HG03196 (cell line): ENCODE results near the gene HDAC10.
"Not testable (repeated sequence)": the region's sequence is repeated elsewhere in the genome, so short reads cannot be mapped to it uniquely, and the experiment has no call there.

Experiments
- ATAC-seq: cut with Tn5 transposase; IDR thresholded peaks from one replicate; pipeline ENCODE4 v1.9.1; 2021; ENCODE audit not compliant: unreplicated experiment

The HDAC10 gene

GRCh38 chr22:50285568-50286229 is 34.6 kb upstream of the HDAC10 start:
- ATAC-seq: no peak

DNA sequence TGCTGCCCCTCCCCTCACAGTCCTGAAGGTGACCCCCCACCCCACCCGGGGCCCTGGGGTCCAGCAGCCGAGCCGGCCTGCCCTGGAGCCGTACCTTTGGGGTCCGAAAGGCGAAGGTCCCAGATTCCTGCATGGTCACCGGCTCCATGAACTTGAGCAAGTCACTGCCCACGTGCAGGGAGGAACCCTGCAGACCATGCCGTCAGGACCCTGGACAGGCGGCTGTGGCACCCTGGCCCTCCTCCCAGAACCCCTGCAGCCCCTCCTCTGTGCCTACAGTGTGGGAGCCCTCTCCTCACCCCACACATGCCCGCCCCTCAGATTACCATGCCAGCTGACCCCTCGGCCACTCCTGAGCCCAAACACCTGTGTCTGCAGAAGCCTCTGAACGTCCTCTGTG is 33.4 kb upstream of the HDAC10 start:
- no peak for ATAC-seq

GRCh38 chr22:50283821-50284220 is 32.8 kb upstream of the HDAC10 start:
- ATAC-seq: no peak

DNA sequence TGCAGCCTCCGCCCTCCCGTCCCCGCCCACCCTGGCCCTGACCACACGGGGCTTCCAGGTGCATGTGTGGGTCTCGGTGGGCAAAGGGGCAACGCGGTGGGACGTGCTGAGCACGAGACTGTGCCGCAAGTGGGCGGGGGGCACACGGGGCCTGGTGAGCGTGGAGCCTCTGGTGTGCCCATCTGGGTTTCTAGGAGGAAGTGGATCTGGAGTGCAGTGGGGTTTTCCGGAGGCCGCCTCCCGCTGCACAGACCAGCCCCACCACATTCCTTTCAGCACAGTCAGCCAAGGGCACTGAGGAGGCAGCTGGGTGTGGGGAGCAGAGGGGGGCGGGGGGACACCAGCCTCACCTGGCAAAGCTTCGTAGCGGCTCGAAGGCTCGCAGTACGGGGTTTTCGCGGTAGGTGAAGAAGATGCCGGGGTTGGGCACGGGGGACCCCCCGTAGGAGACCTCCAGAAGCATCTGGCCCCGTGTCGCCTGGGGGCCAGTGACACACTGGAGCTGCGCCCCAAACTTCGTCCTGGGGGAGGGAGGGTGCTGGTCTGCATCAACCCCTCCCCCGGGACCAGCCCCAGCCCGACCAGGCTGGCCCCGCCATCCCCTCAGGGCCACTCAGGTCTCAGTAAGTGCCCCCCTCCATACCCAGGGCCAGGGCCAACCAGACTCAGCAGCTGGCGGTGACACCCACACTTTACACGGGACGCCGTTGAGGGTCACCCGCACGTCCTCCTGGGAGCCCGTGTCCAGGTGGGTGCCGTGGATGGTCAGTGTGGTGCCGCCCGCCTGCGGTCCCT is 31.5 kb upstream of the HDAC10 start:
- ATAC-seq: no peak

DNA sequence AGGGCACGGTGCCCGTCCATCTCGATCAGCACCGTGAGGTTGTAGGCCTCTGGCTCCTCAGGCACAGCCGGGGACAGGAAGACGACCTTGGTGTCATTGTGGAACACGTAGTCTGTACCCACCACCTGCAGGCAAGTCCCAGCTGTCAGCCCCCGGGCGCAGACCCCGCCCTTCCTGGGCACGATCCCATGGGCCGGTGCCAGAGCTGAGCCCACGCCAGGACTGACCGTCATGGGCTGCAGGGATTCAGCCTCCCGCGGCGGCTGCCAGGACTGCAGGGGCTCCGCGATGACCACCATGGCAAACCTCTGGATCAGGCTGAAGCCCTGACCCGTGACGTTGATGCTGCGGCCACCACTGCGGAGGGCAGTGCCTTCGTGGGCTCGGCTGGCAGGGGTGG is 30.9 kb upstream of the HDAC10 start:
- ATAC-seq: no peak

DNA sequence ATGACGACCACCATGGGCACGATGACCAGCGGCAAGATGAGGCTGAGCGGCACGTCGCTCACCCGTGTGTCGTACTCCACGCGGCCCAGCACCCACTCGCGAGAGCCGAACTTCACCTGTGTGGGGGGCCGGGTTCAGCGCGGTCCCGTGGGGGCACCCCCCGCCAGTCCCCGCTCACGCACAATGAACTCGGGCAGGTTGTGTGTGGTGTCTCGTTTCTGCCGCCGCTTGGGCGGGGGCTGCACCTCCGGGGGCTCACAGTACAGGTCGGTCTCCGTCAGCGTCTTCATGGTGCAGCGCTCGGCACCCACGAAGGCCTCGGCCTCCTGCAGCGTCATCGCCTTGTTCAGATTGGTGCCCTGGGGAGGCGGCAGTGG is 30.3 kb upstream of the HDAC10 start:
- no peak for ATAC-seq

GRCh38 chr22:50280708-50281383 is 29.8 kb upstream of the HDAC10 start:
- no peak for ATAC-seq

DNA sequence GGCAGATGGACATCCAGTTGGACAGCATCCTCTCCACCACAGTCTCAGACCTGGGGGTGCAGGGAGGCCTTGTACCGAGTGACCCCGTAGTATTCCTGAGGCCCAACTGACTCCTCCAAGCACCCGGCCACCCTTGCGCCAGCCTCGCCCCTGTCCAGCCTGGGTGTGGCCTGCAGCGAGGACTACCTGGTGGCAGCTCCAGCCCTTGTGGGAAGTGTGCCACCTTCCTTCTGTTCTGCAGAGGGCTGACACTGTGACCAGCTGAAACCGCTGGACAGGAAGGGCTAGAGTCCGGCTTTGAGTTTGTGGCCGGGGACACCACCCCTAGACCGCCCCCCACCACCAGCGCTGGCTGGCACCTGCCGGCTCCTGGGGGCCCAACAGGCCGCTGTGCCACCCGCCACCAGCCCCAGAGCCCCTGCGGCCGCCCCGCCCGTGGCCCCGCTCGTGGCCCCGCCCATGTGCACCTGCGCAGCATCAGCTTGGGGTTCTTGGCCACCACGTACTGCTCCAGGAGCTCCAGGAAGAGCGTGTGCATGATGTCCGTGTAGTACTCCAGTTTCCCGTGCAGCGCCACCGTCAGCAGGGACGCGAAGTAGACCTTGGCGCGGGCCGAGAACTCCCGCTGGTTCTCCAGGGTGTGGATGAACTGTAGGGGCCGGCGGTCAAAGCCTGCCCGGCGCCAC is 29.1 kb upstream of the HDAC10 start:
- ATAC-seq: no peak

DNA sequence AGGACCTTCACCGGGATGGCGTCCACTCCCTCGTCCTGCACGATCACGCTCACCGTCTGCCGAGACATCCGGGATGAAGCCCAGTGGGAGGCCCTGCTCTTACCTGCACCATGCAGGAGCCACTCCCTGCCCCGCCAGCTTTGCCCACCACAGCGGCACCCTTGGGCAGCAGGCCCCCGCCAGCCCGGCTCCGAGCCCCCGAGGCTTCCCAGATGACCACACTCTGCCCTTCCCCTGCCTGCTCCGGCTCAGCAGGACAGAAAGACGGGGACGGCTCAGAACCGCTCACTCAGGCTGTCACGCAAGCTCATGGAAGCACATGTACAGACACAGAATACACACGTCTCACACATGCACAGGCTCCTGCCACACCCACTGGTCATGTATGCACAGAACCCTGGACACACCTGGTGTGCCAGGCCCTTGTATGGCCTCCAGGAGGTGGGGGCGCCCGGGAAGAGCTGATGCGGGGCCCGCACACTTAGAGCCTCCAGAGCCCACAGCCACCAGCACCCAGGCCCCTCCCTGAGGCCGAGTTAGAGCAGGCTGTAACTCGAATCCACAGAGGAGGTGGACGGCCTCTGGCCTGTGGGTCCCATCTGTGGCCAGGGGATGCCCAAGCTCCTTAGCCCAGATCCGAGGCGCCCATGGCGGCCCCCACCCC is 28.0 kb upstream of the HDAC10 start:
- no peak for ATAC-seq

- ATAC-seq: no peak
These were observed 27.4 kb upstream of the HDAC10 start for GRCh38 chr22:50278461-50278860.

- no peak for ATAC-seq
These were observed 26.7 kb upstream of the HDAC10 start for GRCh38 chr22:50277761-50278160.

DNA sequence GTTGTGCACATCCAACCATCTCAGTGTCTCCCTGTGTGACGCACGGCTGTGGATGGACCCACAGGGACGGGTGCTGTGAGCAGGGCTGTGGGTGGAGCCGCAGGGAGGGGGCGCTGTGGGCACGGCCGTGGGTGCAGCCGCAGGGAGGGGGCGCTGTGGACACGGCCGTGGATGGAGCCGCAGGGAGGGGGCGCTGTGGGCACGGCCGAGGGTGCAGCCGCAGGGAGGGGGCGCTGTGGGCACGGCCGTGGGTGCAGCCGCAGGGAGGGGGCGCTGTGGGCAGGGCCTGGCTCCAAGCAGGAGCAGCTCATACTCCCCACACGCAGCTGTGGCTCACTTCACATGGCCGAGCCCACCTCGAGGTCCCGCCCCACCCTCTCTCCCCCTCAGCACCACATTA is 25.1 kb upstream of the HDAC10 start:
- no peak for ATAC-seq

- ATAC-seq: no peak
These were observed 24.4 kb upstream of the HDAC10 start for GRCh38 chr22:50275181-50276055.

DNA sequence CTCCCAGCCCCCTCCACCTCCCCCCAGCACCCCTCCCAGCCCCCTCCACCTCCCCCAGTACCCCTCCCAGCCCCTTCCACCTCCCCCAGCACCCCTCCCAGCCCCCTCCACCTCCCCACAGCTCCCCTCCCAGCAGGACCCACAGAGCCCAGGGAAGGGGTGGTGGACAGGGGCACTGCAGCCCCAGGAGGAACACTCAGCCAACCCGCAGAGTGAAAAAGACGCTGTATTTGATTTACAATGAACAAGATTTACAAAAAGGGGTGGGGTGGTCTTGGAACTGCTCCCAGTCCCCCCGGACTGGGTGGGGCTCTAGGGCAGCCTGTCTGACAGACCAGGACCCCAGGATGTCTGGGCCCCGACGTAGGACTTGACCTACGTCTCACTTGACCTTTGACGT is 23.7 kb upstream of the HDAC10 start:
- no peak for ATAC-seq

GRCh38 chr22:50274311-50274710 is 23.2 kb upstream of the HDAC10 start:
- ATAC-seq: no peak

GRCh38 chr22:50273781-50274180 is 22.7 kb upstream of the HDAC10 start:
- ATAC-seq: not testable (repeated sequence)

- ATAC-seq: not testable (repeated sequence)
These were observed 22.3 kb upstream of the HDAC10 start for GRCh38 chr22:50273352-50273751.

- ATAC-seq: no peak
These were observed 21.2 kb upstream of the HDAC10 start for GRCh38 chr22:50272044-50272802.

DNA sequence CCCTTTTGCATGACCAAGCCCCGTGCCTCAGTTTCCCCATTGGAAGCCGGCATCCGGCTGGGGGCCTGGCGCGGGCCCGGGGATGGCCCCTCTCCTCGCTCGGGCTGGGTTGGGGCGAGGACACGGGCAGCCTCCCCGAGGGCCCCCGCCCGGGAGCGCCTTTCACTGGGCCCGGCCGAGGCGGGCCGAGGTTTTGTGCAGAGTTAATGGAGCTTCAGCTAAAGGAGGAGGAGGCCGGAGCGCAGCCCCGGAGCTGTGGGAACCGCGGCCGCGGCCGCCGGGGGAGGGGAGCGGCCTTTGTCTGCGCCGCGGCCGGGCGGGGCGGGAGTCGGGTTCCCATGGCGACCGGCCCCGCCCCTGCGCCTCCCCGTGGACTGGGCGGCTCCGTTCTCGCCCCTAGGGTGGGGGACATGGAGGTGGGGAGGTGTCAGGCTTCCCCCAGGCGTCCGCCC is 20.5 kb upstream of the HDAC10 start:
- no peak for ATAC-seq
